Sigmoid colon (tissue), 7 donors: ENCODE results near the gene PLA2G7. TPM values are rescaled to one million over a fixed set of nuclear protein-coding genes. Genes with fewer than 3 reads are reported as not detected.
"Not testable (repeated sequence)": the region's sequence is repeated elsewhere in the genome, so short reads cannot be mapped to it uniquely, and the experiment has no call there.

ENCODE experiments used
- DNase-seq: peaks from one replicate; pipeline ENCODE4 v3.0.0-alpha.2; 2019
- H3K27ac ChIP-seq, 4 donors: fragments of 200-600 bp; sonication (generic); one replicate each; pipeline ENCODE4 v1.5.1; 2016 to 2019; ENCODE audit warnings: mild to moderate bottlenecking in 1 of 4
- H3K27me3 ChIP-seq, 3 donors: fragments of 200-600 bp; sonication (generic); one replicate each; pipeline ENCODE4 v1.5.1; 2019; ENCODE audit warnings: mild to moderate bottlenecking in 1 of 3
- H3K36me3 ChIP-seq, 4 donors: fragments of 200-600 bp; sonication (generic); one replicate each; pipeline ENCODE4 v1.5.1; 2016 to 2019
- H3K4me1 ChIP-seq, 4 donors: fragments of 200-600 bp; sonication (generic); one replicate each; pipeline ENCODE4 v1.5.1; 2017 to 2019
- H3K4me3 ChIP-seq, 4 donors: fragments of 200-600 bp; sonication (generic); one replicate each; pipeline ENCODE4 v1.5.1; 2017 to 2019; ENCODE audit warnings: mild to moderate bottlenecking in 2 of 4, moderate library complexity in 1 of 4
- H3K9me3 ChIP-seq, 4 donors: fragments of 200-600 bp in 3 of 4; sonication (generic) in 3 of 4; one replicate each; pipeline versions ENCODE4 v1.5.1 to v1.6.1; 2013 to 2019
- EP300 ChIP-seq, 4 donors: sonication (generic); formaldehyde crosslinking; IDR thresholded peaks; one replicate each; pipeline ENCODE4 v1.6.1; 2017; ENCODE audit warnings: antibody characterized with exemption in 4 of 4
- POLR2A ChIP-seq, 2 donors: fragments of 450-650 bp; IDR thresholded peaks; one replicate each; pipeline ENCODE4 v1.6.1; 2016; ENCODE audit warnings: antibody characterized with exemption in 2 of 2, mild to moderate bottlenecking in 2 of 2, moderate library complexity in 2 of 2
- POLR2AphosphoS5 ChIP-seq, 4 donors: sonication (generic); formaldehyde crosslinking; IDR thresholded peaks; one replicate each; pipeline ENCODE4 v1.6.1; 2017; ENCODE audit warnings: antibody characterized with exemption in 4 of 4
- WGBS, 2 donors: extraction: QIAGEN DNeasy Blood & Tissue Kit; methylation state at CpG; one replicate each; pipeline ENCODE4 v1.1.7; 2013; 5-methylcytosine and 5-hydroxymethylcytosine counted together
- intact Hi-C: fragments of 100-400 bp; cut with DNase I; formaldehyde crosslinking; loops from one replicate; pipeline ENCODE4 v1.15.1; 2023
- polyA plus RNA-seq, 3 donors: library from polyadenylated mRNA; stranded (reverse); fragments of 200-250 nt; gene quantifications; one replicate each; pipeline ENCODE4 v1.2.3, GENCODE V29; 2013
- total RNA-seq, 4 donors: library from RNA; depleted of rRNA; stranded (reverse); fragments of >200 nt; gene quantifications; one replicate each; pipeline ENCODE4 v1.1.0, GENCODE V29; 2016
- TF ChIP-seq, protein P1 (sequence below), 4 experiments: fragments of 450-650 bp in 3 of 4; fragments of 200-600 bp in 1 of 4; IDR thresholded peaks; one replicate each; pipeline ENCODE4 v1.5.1; 2016 to 2019; ENCODE audit warnings: antibody characterized with exemption in 4 of 4, mild to moderate bottlenecking in 3 of 4, moderate library complexity in 2 of 4
- donor health status: healthy with polysubstance abuse.
- donor health status: Bipolar disorder and iron deficiency.
- donor health status: healthy.

The PLA2G7 gene
- total and polyA plus RNA-seq, 7 donors: 0.49 to 43.0 (median 6.6) TPM; not detected in 2

- no peak overlapping the region for H3K4me3 ChIP-seq
- H3K36me3 ChIP-seq: no peaks in the 10 kb centered on the region
- TF ChIP-seq POLR2A (IDR thresholded peaks at IDR 0.05) (no peak), POLR2AphosphoS5 (IDR thresholded peaks at IDR 0.05) (no peak), EP300 (IDR thresholded peaks at IDR 0.05) (no peak)
- TF ChIP-seq, protein P1, sequence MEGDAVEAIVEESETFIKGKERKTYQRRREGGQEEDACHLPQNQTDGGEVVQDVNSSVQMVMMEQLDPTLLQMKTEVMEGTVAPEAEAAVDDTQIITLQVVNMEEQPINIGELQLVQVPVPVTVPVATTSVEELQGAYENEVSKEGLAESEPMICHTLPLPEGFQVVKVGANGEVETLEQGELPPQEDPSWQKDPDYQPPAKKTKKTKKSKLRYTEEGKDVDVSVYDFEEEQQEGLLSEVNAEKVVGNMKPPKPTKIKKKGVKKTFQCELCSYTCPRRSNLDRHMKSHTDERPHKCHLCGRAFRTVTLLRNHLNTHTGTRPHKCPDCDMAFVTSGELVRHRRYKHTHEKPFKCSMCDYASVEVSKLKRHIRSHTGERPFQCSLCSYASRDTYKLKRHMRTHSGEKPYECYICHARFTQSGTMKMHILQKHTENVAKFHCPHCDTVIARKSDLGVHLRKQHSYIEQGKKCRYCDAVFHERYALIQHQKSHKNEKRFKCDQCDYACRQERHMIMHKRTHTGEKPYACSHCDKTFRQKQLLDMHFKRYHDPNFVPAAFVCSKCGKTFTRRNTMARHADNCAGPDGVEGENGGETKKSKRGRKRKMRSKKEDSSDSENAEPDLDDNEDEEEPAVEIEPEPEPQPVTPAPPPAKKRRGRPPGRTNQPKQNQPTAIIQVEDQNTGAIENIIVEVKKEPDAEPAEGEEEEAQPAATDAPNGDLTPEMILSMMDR (IDR thresholded peaks at IDR 0.05): no peak
- no peak overlapping the region for H3K27ac ChIP-seq
- no peak for DNase-seq
- H3K27me3 ChIP-seq: no peaks in the 10 kb centered on the region
- no peaks in the 10 kb centered on the region for H3K4me1 ChIP-seq
- 93 to 95% methylated on average over 5 of the region's 5 CpGs for whole genome bisulfite sequencing, 2 donors
- intact Hi-C loops: no loop called here
- no peaks in the 10 kb centered on the region for H3K9me3 ChIP-seq
Measured at GRCh38 chr6:46764961-46765360, 29.8 kb upstream of the PLA2G7 start.

- H3K9me3 ChIP-seq, H3K4me1 ChIP-seq, DNase-seq, H3K36me3 ChIP-seq, intact Hi-C loops, H3K4me3 ChIP-seq, H3K27me3 ChIP-seq, H3K27ac ChIP-seq: not testable (repeated sequence)
- WGBS, 2 donors: 89 to 93% methylated on average over 10 of the region's 10 CpGs
Measured at GRCh38 chr6:46764280-46764679, 29.1 kb upstream of the PLA2G7 start.

- intact Hi-C loops: no loop called here
- no peak for DNase-seq
- Histone ChIP-seq H3K4me1 (no peaks in the 10 kb centered on the region), H3K36me3 (no peaks in the 10 kb centered on the region), H3K27me3 (no peaks in the 10 kb centered on the region), H3K4me3 (no peak overlapping the region), H3K9me3 (no peaks in the 10 kb centered on the region), H3K27ac (no peak overlapping the region)
- TF ChIP-seq, protein P1 (IDR thresholded peaks at IDR 0.05): no peak
- TF ChIP-seq EP300 (IDR thresholded peaks at IDR 0.05) (no peak), POLR2AphosphoS5 (IDR thresholded peaks at IDR 0.05) (no peak), POLR2A (IDR thresholded peaks at IDR 0.05) (no peak)
- 90 to 91% methylated on average over 2 of the region's 2 CpGs for WGBS, 2 donors
Measured at GRCh38 chr6:46763466-46763865, 28.3 kb upstream of the PLA2G7 start.

DNA sequence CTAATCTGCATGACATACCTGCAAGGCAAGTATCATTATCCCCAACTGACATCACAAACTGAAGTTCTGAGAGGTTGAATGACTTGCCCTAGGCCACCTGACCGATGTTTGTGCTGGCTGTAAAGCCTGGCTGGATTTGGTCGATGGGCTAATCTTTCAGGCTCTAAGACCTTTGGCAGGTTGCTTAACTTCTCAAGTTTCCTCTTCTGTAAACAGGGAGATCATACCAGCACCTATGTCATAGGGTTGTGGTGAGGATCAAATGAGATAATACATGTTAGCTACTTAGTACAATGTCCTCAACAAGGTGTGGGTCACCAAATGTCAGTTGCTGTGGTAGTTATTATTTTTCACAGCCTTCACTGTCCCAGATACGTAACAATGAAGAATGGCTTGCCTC, 25.8 kb upstream of the PLA2G7 start:
- TF ChIP-seq EP300 (IDR thresholded peaks at IDR 0.05) (no peak), POLR2AphosphoS5 (IDR thresholded peaks at IDR 0.05) (no peak), POLR2A (IDR thresholded peaks at IDR 0.05) (no peak)
- TF ChIP-seq, protein P1 (IDR thresholded peaks at IDR 0.05): no peak
- Histone ChIP-seq H3K9me3 (no peaks in the 10 kb centered on the region), H3K27me3 (no peaks in the 10 kb centered on the region), H3K4me1 (no peaks in the 10 kb centered on the region), H3K27ac (no peak overlapping the region), H3K4me3 (no peak overlapping the region), H3K36me3 (no peaks in the 10 kb centered on the region)
- DNase-seq: no peak
- WGBS, 2 donors: 78 to 85% methylated on average over 3 of the region's 3 CpGs
- intact Hi-C loops: no loop called here

- H3K4me1 ChIP-seq: no peaks in the 10 kb centered on the region
- no peaks in the 10 kb centered on the region for H3K9me3 ChIP-seq
- H3K27ac ChIP-seq: no peak overlapping the region
- DNase-seq: no peak
- 95 to 97% methylated on average over 4 of the region's 4 CpGs for WGBS, 2 donors
- intact Hi-C loops: no loop called here
- H3K36me3 ChIP-seq: no peaks in the 10 kb centered on the region
- no peaks in the 10 kb centered on the region for H3K27me3 ChIP-seq
- TF ChIP-seq, protein P1 (IDR thresholded peaks at IDR 0.05): no peak
- TF ChIP-seq POLR2AphosphoS5 (IDR thresholded peaks at IDR 0.05) (no peak), EP300 (IDR thresholded peaks at IDR 0.05) (no peak), POLR2A (IDR thresholded peaks at IDR 0.05) (no peak)
- H3K4me3 ChIP-seq: no peak overlapping the region
Measured at GRCh38 chr6:46758960-46759753, 24.0 kb upstream of the PLA2G7 start.
